Panc1 (cell line): Measurements from ENCODE around the gene PDE6A. TPM values are rescaled to one million over a fixed set of nuclear protein-coding genes. Genes with fewer than 3 reads are reported as not detected.

Experiments
- ATAC-seq: fragments of 200-7000 bp; cut with Tn5 transposase; 2 replicates; pipeline ENCODE4 v1.9.1; 2020; ENCODE audit warnings: mild to moderate bottlenecking, moderate library complexity
- BruUV-seq: library from RNA; stranded (reverse); fragments of 400-500 nt; replicated peaks from 2 replicates; lab custom pipeline; 2021; lab: Mats Ljungman, UMichigan
- CTCF ChIA-PET: fragments of 300-600 bp; sonication (Branson Sonifier 250); formaldehyde crosslinking; loops from one replicate; lab custom pipeline; 2022; ENCODE audit warnings: antibody characterized with exemption; lab: Charles Lee
- POLR2A ChIA-PET: fragments of 300-600 bp; sonication (Branson Sonifier 250); formaldehyde crosslinking; loops from one replicate; lab custom pipeline; 2022; ENCODE audit warnings: antibody characterized with exemption; lab: Charles Lee
- DNase-seq: peaks from one replicate; pipeline ENCODE4 v3.0.0-alpha.2; 2010; ENCODE audit warnings: low read depth, low spot score
- H3K27ac ChIP-seq: 2 replicates; pipeline ENCODE4 v1.5.1; 2011; ENCODE audit warnings: mild to moderate bottlenecking, low read length, inconsistent platforms
- H3K27me3 ChIP-seq: fragments of 200-500 bp; sonication (Bioruptor generic); 2 replicates; pipeline ENCODE4 v1.6.0; 2014; ENCODE audit warnings: low read length, inconsistent platforms; ENCODE audit not compliant: control insufficient read depth, insufficient read depth
- H3K36me3 ChIP-seq: fragments of 200-500 bp; sonication (Bioruptor generic); 2 replicates; pipeline ENCODE4 v1.5.1; 2014; ENCODE audit warnings: inconsistent platforms, mild to moderate bottlenecking, low read length, moderate library complexity; ENCODE audit not compliant: control insufficient read depth, insufficient read depth
- H3K4me1 ChIP-seq: 2 replicates; pipeline ENCODE4 v1.5.1; 2011; ENCODE audit warnings: inconsistent platforms, mild to moderate bottlenecking, low read length, moderate library complexity; ENCODE audit not compliant: control insufficient read depth, insufficient read depth
- H3K4me3 ChIP-seq, 2 experiments: 2 replicates each; pipeline ENCODE4 v1.5.1; 2011 to 2012; ENCODE audit warnings: low read depth in 2 of 2, low read length in 2 of 2, mild to moderate bottlenecking in 2 of 2, inconsistent platforms in 1 of 2, moderate library complexity in 1 of 2
- H3K9me3 ChIP-seq: fragments of 200-500 bp; sonication (Bioruptor generic); 2 replicates; pipeline ENCODE4 v1.5.1; 2014; ENCODE audit warnings: low read depth, mild to moderate bottlenecking, inconsistent platforms, low read length, moderate library complexity; ENCODE audit not compliant: control insufficient read depth, insufficient read depth
- CTCF ChIP-seq: fragments of 450-650 bp; IDR thresholded peaks from 2 replicates; pipeline ENCODE4 v1.5.1; 2017; ENCODE audit warnings: mild to moderate bottlenecking
- POLR2AphosphoS5 ChIP-seq: IDR thresholded peaks from 2 replicates; pipeline ENCODE4 v1.6.1; 2012; ENCODE audit warnings: mild to moderate bottlenecking, low read depth, low read length, moderate library complexity
- REST ChIP-seq, 2 experiments: IDR thresholded peaks; 2 replicates each; pipeline ENCODE4 v1.6.1; 2011 to 2012; ENCODE audit warnings: low read depth in 2 of 2, control low read depth in 1 of 2, low read length in 1 of 2, mild to moderate bottlenecking in 1 of 2, moderate library complexity in 1 of 2; ENCODE audit not compliant: insufficient read depth in 1 of 2
- SIN3A ChIP-seq: IDR thresholded peaks from 2 replicates; pipeline ENCODE4 v1.6.1; 2012; ENCODE audit warnings: low read depth, mild to moderate bottlenecking, low read length, moderate library complexity, borderline replicate concordance; ENCODE audit not compliant: insufficient read depth
- TCF7L2 ChIP-seq: IDR thresholded peaks from 2 replicates; pipeline ENCODE4 v1.6.1; 2011; ENCODE audit warnings: mild to moderate bottlenecking, low read depth, low read length, inconsistent platforms
- in situ Hi-C: cut with HindIII; loops from 2 replicates; pipeline ENCODE4 v1.10.0; 2016; ENCODE audit warnings: low sequenced_read_pairs, low pct_unique_long_range_greater_than_20kb
- intact Hi-C: fragments of 100-400 bp; cut with micrococcal nuclease; formaldehyde crosslinking; loops from one replicate; pipeline ENCODE4 v1.10.0; 2022; ENCODE audit not compliant: unreplicated experiment
- total RNA-seq: library from RNA; stranded (reverse); gene quantifications from one replicate; pipeline ENCODE4 v1.2.1, GENCODE V29; 2021; ENCODE audit not compliant: unreplicated experiment

Gene PDE6A
- total RNA-seq, 1 experiment from 2014 or later = 0.33 TPM

GRCh38 chr5:149956685-149957084 lies 12.1 kb upstream of the PDE6A start:
- no peak for ATAC-seq
- CTCF ChIA-PET = interaction anchor here (0.6 kb wide), 1 partner anchor 25 kb away, joined by 3 read pairs; no protein-coding TSS in a partner anchor
- POLR2A ChIA-PET = no interaction called here
- H3K4me3 ChIP-seq = no peak overlapping the region
- no peak for DNase-seq
- H3K27me3 ChIP-seq = no peaks in the 10 kb centered on the region
- peak overlapping the region; percentile 73 for H3K27ac ChIP-seq
- no TSS peak for BruUV-seq
- H3K9me3 ChIP-seq = no peaks in the 10 kb centered on the region
- no peaks in the 10 kb centered on the region for H3K36me3 ChIP-seq
- intact Hi-C loops (no loop called here), in situ Hi-C loops (no loop called here)
- peaks cover 58% of the 10 kb centered on the region for H3K4me1 ChIP-seq
- TF ChIP-seq CTCF (no peak), TCF7L2 (no peak), POLR2AphosphoS5 (no peak), REST (IDR thresholded peaks at IDR 0.05; ENCODE audit: insufficient read depth in 1 of 2, low read depth in 2 of 2, low read length in 1 of 2) (no peak), SIN3A (no peak)

- no peak for DNase-seq
- in situ Hi-C loops (no loop called here), intact Hi-C loops (no loop called here)
- TF ChIP-seq SIN3A (no peak), TCF7L2 (peak; percentile 64; the same call in 1 of the 2 replicates)
- H3K9me3 ChIP-seq = no peaks in the 10 kb centered on the region
- CTCF ChIA-PET = no interaction called here
- no peaks in the 10 kb centered on the region for H3K36me3 ChIP-seq
- POLR2A ChIA-PET = no interaction called here
- no peak overlapping the region for H3K4me3 ChIP-seq
- peaks cover 51% of the 10 kb centered on the region for H3K4me1 ChIP-seq
- H3K27me3 ChIP-seq = no peaks in the 10 kb centered on the region
- H3K27ac ChIP-seq = peak overlapping the region; percentile 83
- BruUV-seq = no TSS peak
- no peak for ATAC-seq
Observed at GRCh38 chr5:149954798-149955197, 10.2 kb upstream of the PDE6A start.

GRCh38 chr5:149953436-149954121 lies 9.0 kb upstream of the PDE6A start:
- CTCF ChIA-PET = no interaction called here

More at GRCh38 chr5:149953436-149954121, 9.0 kb upstream of the PDE6A start:
- Histone ChIP-seq H3K36me3 (no peaks in the 10 kb centered on the region), H3K4me1 (peaks cover 40% of the 10 kb centered on the region), H3K4me3 (no peak overlapping the region), H3K9me3 (no peaks in the 10 kb centered on the region), H3K27me3 (no peaks in the 10 kb centered on the region), H3K27ac (peak overlapping the region; percentile 83)
- intact Hi-C loops (no loop called here), in situ Hi-C loops (no loop called here)
- no TSS peak for BruUV-seq
- ATAC-seq (no peak), DNase-seq (no peak)
- POLR2A ChIA-PET = interaction anchor here (0.7 kb wide), 1 partner anchor 830 kb away, joined by 4 read pairs; no protein-coding TSS in a partner anchor
- no peak for TF ChIP-seq REST (IDR thresholded peaks at IDR 0.05; ENCODE audit: insufficient read depth in 1 of 2, low read depth in 2 of 2, low read length in 1 of 2)
- no peak for TF ChIP-seq TCF7L2
- no peak for TF ChIP-seq POLR2AphosphoS5
- no peak for TF ChIP-seq SIN3A
- TF ChIP-seq CTCF = no peak
